Measurements from ENCODE around the gene DLG2. TPM values are rescaled to one million over a fixed set of nuclear protein-coding genes. Genes with fewer than 3 reads are reported as not detected.

The DLG2 gene
- total and polyA plus RNA-seq, 4 donors: 0.30 to 5.5 (median 0.68) TPM

GRCh38 chr11:85495918-85496317 lies 131.2 kb downstream of the DLG2 start (continued):
- no peak for TF ChIP-seq REST (IDR thresholded peaks at IDR 0.05)

- no peak overlapping the region for H3K4me3 ChIP-seq (ENCODE audit: low read depth in 1 of 3, low read length in 3 of 3)
- 0% methylated on average over 1 of the region's 1 CpG for WGBS
- TF ChIP-seq YY1 (IDR thresholded peaks at IDR 0.05) (no peak), ZBTB33 (IDR thresholded peaks at IDR 0.05) (no peak), GABPA (IDR thresholded peaks at IDR 0.05 in 1 of 2, conservative IDR thresholded peaks at IDR 0.05 in 1 of 2) (no peak), ATF3 (IDR thresholded peaks at IDR 0.05) (no peak), MAX (IDR thresholded peaks at IDR 0.05) (no peak), RXRA (IDR thresholded peaks at IDR 0.05) (no peak), JUND (IDR thresholded peaks at IDR 0.05) (no peak), HNF4A (conservative IDR thresholded peaks at IDR 0.05) (no peak), HNF4G (IDR thresholded peaks at IDR 0.05) (no peak), TAF1 (conservative IDR thresholded peaks at IDR 0.05) (no peak), RAD21 (IDR thresholded peaks at IDR 0.05) (no peak), FOXA2 (IDR thresholded peaks at IDR 0.05) (no peak), EGR1 (IDR thresholded peaks at IDR 0.05; ENCODE audit: low read depth in 2 of 2) (no peak), NR2F2 (IDR thresholded peaks at IDR 0.05) (no peak), SP1 (IDR thresholded peaks at IDR 0.05) (no peak), FOXA1 (IDR thresholded peaks at IDR 0.05) (no peak), REST (IDR thresholded peaks at IDR 0.05) (no peak), CTCF (IDR thresholded peaks at IDR 0.05; ENCODE audit: low read depth, low read length, missing input control) (no peak)
These were observed 132.7 kb downstream of the DLG2 start for GRCh38 chr11:85494396-85494795.

More at GRCh38 chr11:85494396-85494795, 132.7 kb downstream of the DLG2 start:
- Histone ChIP-seq H3K9ac (ENCODE audit: low read depth in 1 of 2, low read length in 2 of 2) (no peak overlapping the region), H3K36me3 (ENCODE audit: control insufficient read depth in 4 of 4, insufficient read depth in 3 of 4, low read depth in 1 of 4, low read length in 3 of 4) (no peaks in the 10 kb centered on the region), H3K27me3 (ENCODE audit: control insufficient read depth in 4 of 4, insufficient read depth in 4 of 4, low read length in 3 of 4) (no peaks in the 10 kb centered on the region), H3K4me1 (ENCODE audit: control insufficient read depth in 4 of 4, insufficient read depth in 4 of 4, low read length in 3 of 4) (no peaks in the 10 kb centered on the region), H3K27ac (ENCODE audit: low read depth in 1 of 2, low read length in 2 of 2) (no peak overlapping the region), H3K9me3 (ENCODE audit: control insufficient read depth in 4 of 4, low read length in 3 of 4) (peaks cover 0 to 2% (median 0%) of the 10 kb centered on the region in 4 donors)
- DNase-seq (ENCODE audit: low spot score): no peak
